Activated CD4-positive, alpha-beta T cell treated with anti-CD3 and anti-CD28 coated beads, Interleukin-2, amount 50 U/mL, for 1 hour (primary cell): ENCODE data around the gene FOXP1.
"Not testable (repeated sequence)": the region's sequence is repeated elsewhere in the genome, so short reads cannot be mapped to it uniquely, and the experiment has no call there.

Experiments
- DNase-seq: peaks from one replicate; pipeline ENCODE4 v3.0.0-alpha.2; 2020

The FOXP1 gene

GRCh38 chr3:71358243-71358642, 225.3 kb downstream of the FOXP1 start:
- no peak for DNase-seq

GRCh38 chr3:71356265-71356664, 227.3 kb downstream of the FOXP1 start:
- no peak for DNase-seq

- no peak for DNase-seq
These were observed 227.7 kb downstream of the FOXP1 start for GRCh38 chr3:71355862-71356261.

GRCh38 chr3:71355037-71355436, 228.5 kb downstream of the FOXP1 start:
- no peak for DNase-seq

GRCh38 chr3:71351403-71352149, 232.0 kb downstream of the FOXP1 start:
- no peak for DNase-seq

- DNase-seq = no peak
These were observed 232.5 kb downstream of the FOXP1 start for GRCh38 chr3:71350998-71351397.

GRCh38 chr3:71348831-71349230, 234.7 kb downstream of the FOXP1 start:
- DNase-seq = no peak

- no peak for DNase-seq
These were observed 235.4 kb downstream of the FOXP1 start for GRCh38 chr3:71348001-71348632.

- DNase-seq = no peak
These were observed 237.5 kb downstream of the FOXP1 start for GRCh38 chr3:71346061-71346460.

- DNase-seq = no peak
These were observed 238.0 kb downstream of the FOXP1 start for GRCh38 chr3:71345429-71346040.

GRCh38 chr3:71341721-71342120, 241.8 kb downstream of the FOXP1 start:
- no peak for DNase-seq

- DNase-seq = no peak
These were observed 244.5 kb downstream of the FOXP1 start for GRCh38 chr3:71339049-71339448.

- DNase-seq = no peak
These were observed 250.7 kb downstream of the FOXP1 start for GRCh38 chr3:71332813-71333212.

- no peak for DNase-seq
These were observed 252.6 kb downstream of the FOXP1 start for GRCh38 chr3:71330909-71331308.

- DNase-seq = no peak
These were observed 253.0 kb downstream of the FOXP1 start for GRCh38 chr3:71330505-71330904.

- no peak for DNase-seq
These were observed 253.7 kb downstream of the FOXP1 start for GRCh38 chr3:71329817-71330216.

GRCh38 chr3:71328926-71329325, 254.6 kb downstream of the FOXP1 start:
- DNase-seq = no peak

- DNase-seq = no peak
These were observed 255.6 kb downstream of the FOXP1 start for GRCh38 chr3:71327936-71328335.

- no peak for DNase-seq
These were observed 257.8 kb downstream of the FOXP1 start for GRCh38 chr3:71325715-71326114.

- DNase-seq = not testable (repeated sequence)
These were observed 259.3 kb downstream of the FOXP1 start for GRCh38 chr3:71324224-71324623.

GRCh38 chr3:71323558-71323957, 260.0 kb downstream of the FOXP1 start:
- DNase-seq = no peak

- no peak for DNase-seq
These were observed 261.4 kb downstream of the FOXP1 start for GRCh38 chr3:71322154-71322553.

GRCh38 chr3:71319771-71320170, 263.8 kb downstream of the FOXP1 start:
- DNase-seq = no peak

GRCh38 chr3:71318458-71318827, 265.1 kb downstream of the FOXP1 start:
- no peak for DNase-seq
